CD4-positive, alpha-beta T cell (primary cell): ENCODE measurements around the gene KCNH2. TPM values are rescaled to one million over a fixed set of nuclear protein-coding genes. Genes with fewer than 3 reads are reported as not detected.
A peak's percentile ranks its signal among the peaks of the same experiment; 100 is the strongest.

Experiments
- ATAC-seq: fragments of 200-7000 bp; cut with Tn5 transposase; one replicate; pipeline ENCODE4 v1.10.0; 2022; ENCODE audit warnings: mild to moderate bottlenecking; ENCODE audit not compliant: poor library complexity
- CTCF ChIA-PET: fragments of 350-600 bp; sonication (Branson Sonifier 250); formaldehyde crosslinking; loops from one replicate; lab custom pipeline; 2021; ENCODE audit warnings: antibody characterized with exemption, inconsistent platforms; lab: Charles Lee
- POLR2A ChIA-PET: fragments of 350-600 bp; sonication (Branson Sonifier 250); formaldehyde crosslinking; loops from one replicate; lab custom pipeline; 2021; ENCODE audit warnings: antibody characterized with exemption, inconsistent platforms; lab: Charles Lee
- DNase-seq, 14 experiments: peaks; one replicate each; pipeline ENCODE4 v3.0.0-alpha.2; 2013 to 2020; ENCODE audit warnings: mixed read lengths in 2 of 14
- H3K27ac ChIP-seq, 2 donors: one replicate each; pipeline versions ENCODE4 v1.5.1 to v1.7.0; 2013; ENCODE audit warnings: low read length in 2 of 2, low read depth in 1 of 2, mild to moderate bottlenecking in 1 of 2
- H3K27me3 ChIP-seq, 2 experiments: 1 replicate in 1 of 2; 2 replicates in 1 of 2; pipeline versions ENCODE4 v1.6.1 to v1.7.0; 2013; ENCODE audit warnings: low read length in 2 of 2, control low read depth in 1 of 2, mild to moderate bottlenecking in 1 of 2, moderate library complexity in 1 of 2; ENCODE audit not compliant: insufficient read depth in 2 of 2, control insufficient read depth in 1 of 2
- H3K36me3 ChIP-seq: one replicate; pipeline ENCODE4 v1.6.1; 2013; ENCODE audit warnings: low read length, control low read depth; ENCODE audit not compliant: insufficient read depth
- H3K4me1 ChIP-seq: one replicate; pipeline ENCODE4 v1.6.1; 2013; ENCODE audit warnings: low read length, control low read depth; ENCODE audit not compliant: insufficient read depth
- H3K4me3 ChIP-seq: one replicate; pipeline ENCODE4 v1.5.1; 2013; ENCODE audit warnings: mild to moderate bottlenecking, low read length, moderate library complexity
- H3K9me3 ChIP-seq, 2 experiments: 1 replicate in 1 of 2; 2 replicates in 1 of 2; pipeline versions ENCODE4 v1.6.1 to v1.7.0; 2013; ENCODE audit warnings: low read length in 2 of 2, mild to moderate bottlenecking in 2 of 2, control low read depth in 1 of 2, moderate library complexity in 1 of 2; ENCODE audit not compliant: control insufficient read depth in 1 of 2, insufficient read depth in 1 of 2
- H3K27ac Mint-ChIP-seq: one replicate; pipeline ENCODE4 v1.8.0; 2020; ENCODE audit warnings: mixed read lengths
- H3K27me3 Mint-ChIP-seq: one replicate; pipeline ENCODE4 v1.8.0; 2021; ENCODE audit warnings: mixed read lengths
- H3K36me3 Mint-ChIP-seq: one replicate; pipeline ENCODE4 v1.8.0; 2021; ENCODE audit warnings: low read depth, mixed read lengths
- H3K4me1 Mint-ChIP-seq: one replicate; pipeline ENCODE4 v1.8.0; 2021; ENCODE audit warnings: low read depth, mixed read lengths
- H3K4me3 Mint-ChIP-seq: one replicate; pipeline ENCODE4 v1.8.0; 2020; ENCODE audit warnings: mild to moderate bottlenecking, mixed read lengths
- H3K9me3 Mint-ChIP-seq: one replicate; pipeline ENCODE4 v1.8.0; 2020; ENCODE audit warnings: mixed read lengths
- CTCF ChIP-seq: fragments of 200-600 bp; IDR thresholded peaks from one replicate; pipeline ENCODE4 v1.8.0; 2022; ENCODE audit warnings: antibody characterized with exemption, mild to moderate bottlenecking
- intact Hi-C, 2 experiments: fragments of 100-400 bp; cut with DNase I in 1 of 2; cut with micrococcal nuclease in 1 of 2; formaldehyde crosslinking; loops; one replicate each; pipeline versions ENCODE4 v1.15.1 to v1.9.0; 2023 to 2025; cut with DNase I, micrococcal nuclease
- total RNA-seq, 174 experiments: library from RNA in 2 of 174; stranded (reverse) in 2 of 174; gene quantifications; one replicate each; pipeline ENCODE4 v1.2.3 and lab custom pipeline; 2021 to 2026

The KCNH2 gene
- total RNA-seq, 2 experiments from 2014 or later = 1.9 to 2.3 TPM

GRCh38 chr7:150997075-150997511 lies 19.0 kb upstream of the KCNH2 start:
- Histone ChIP-seq H3K36me3 (peaks cover 5% of the 10 kb centered on the region), H3K9me3 (no peaks in the 10 kb centered on the region), H3K27ac (no peak overlapping the region), H3K4me1 (peaks cover 73% of the 10 kb centered on the region), H3K27me3 (no peaks in the 10 kb centered on the region), H3K4me3 (no peak overlapping the region)
- CTCF ChIA-PET = interaction anchor here (1.6 kb wide), 1 partner anchor 21 kb away, joined by 3 read pairs; no protein-coding TSS in a partner anchor
- POLR2A ChIA-PET = interaction anchor here (1.0 to 2.3 kb wide), 3 partner anchors 13 to 22 kb away, joined by 4 to 7 read pairs (median 7); no protein-coding TSS in a partner anchor
- Mint-ChIP-seq H3K4me3 (peak overlapping the region; percentile 11), H3K4me1 (peaks cover 58% of the 10 kb centered on the region), H3K9me3 (no peaks in the 10 kb centered on the region), H3K36me3 (no peaks in the 10 kb centered on the region), H3K27ac (no peak overlapping the region), H3K27me3 (no peaks in the 10 kb centered on the region)
- TF ChIP-seq CTCF = no peak
- ATAC-seq = peak; percentile 14
- peak in 1 of 14 experiments; percentile 32 for DNase-seq
- intact Hi-C loops = no loop called here

- intact Hi-C loops = no loop called here
- peaks cover 0 to 5% of the 10 kb centered on the region in 2 experiments for H3K9me3 ChIP-seq
- no peak overlapping the region for H3K27ac ChIP-seq
- ChIA-PET CTCF (interaction anchor here (1.6 kb wide), 1 partner anchor 22 kb away, joined by 3 read pairs; no protein-coding TSS in a partner anchor), POLR2A (interaction anchor here (1.0 to 2.3 kb wide), 3 partner anchors 14 to 22 kb away, joined by 4 to 7 read pairs (median 7); no protein-coding TSS in a partner anchor)
- TF ChIP-seq CTCF = no peak
- H3K4me3 ChIP-seq = no peak overlapping the region
- H3K27me3 ChIP-seq = no peaks in the 10 kb centered on the region
- H3K4me1 ChIP-seq = peaks cover 73% of the 10 kb centered on the region
- H3K36me3 ChIP-seq = no peaks in the 10 kb centered on the region
- H3K36me3 Mint-ChIP-seq = no peaks in the 10 kb centered on the region
- peaks cover 58% of the 10 kb centered on the region for H3K4me1 Mint-ChIP-seq
- no peaks in the 10 kb centered on the region for H3K27me3 Mint-ChIP-seq
- DNase-seq (no peak), ATAC-seq (no peak)
- no peak overlapping the region for H3K27ac Mint-ChIP-seq
- H3K4me3 Mint-ChIP-seq = peak overlapping the region; percentile 42
- no peaks in the 10 kb centered on the region for H3K9me3 Mint-ChIP-seq
Observed at GRCh38 chr7:150996376-150997074, 18.4 kb upstream of the KCNH2 start.

GRCh38 chr7:150994838-150995510 lies 16.9 kb upstream of the KCNH2 start:
- peak overlapping the region; percentile 64 for H3K27ac Mint-ChIP-seq
- peaks cover 63% of the 10 kb centered on the region for H3K4me1 ChIP-seq
- intact Hi-C loops = no loop called here
- H3K27me3 ChIP-seq = no peaks in the 10 kb centered on the region
- H3K27me3 Mint-ChIP-seq = no peaks in the 10 kb centered on the region
- ChIA-PET POLR2A (interaction anchor here (1.4 to 2.2 kb wide), 5 partner anchors 13 to 33 kb away, joined by 3 to 19 read pairs (median 4); no protein-coding TSS in a partner anchor), CTCF (interaction anchor here (0.8 to 1.8 kb wide), 4 partner anchors 9 to 32 kb away, joined by 3 to 6 read pairs (median 4); no protein-coding TSS in a partner anchor)
- peak overlapping the region; percentile 15 to 50 for H3K27ac ChIP-seq
- no peaks in the 10 kb centered on the region for H3K36me3 Mint-ChIP-seq
- H3K36me3 ChIP-seq = no peaks in the 10 kb centered on the region
- no peak for TF ChIP-seq CTCF
- peak overlapping the region; percentile 35 for H3K4me3 ChIP-seq
- ATAC-seq (no peak), DNase-seq (no peak)
- peaks cover 15 to 21% of the 10 kb centered on the region in 2 experiments for H3K9me3 ChIP-seq
- peaks cover 11% of the 10 kb centered on the region for H3K9me3 Mint-ChIP-seq
- peak overlapping the region; percentile 54 for H3K4me3 Mint-ChIP-seq
- H3K4me1 Mint-ChIP-seq = peaks cover 50% of the 10 kb centered on the region
